ENCODE data around the gene TRIOBP.

The TRIOBP gene

DNA sequence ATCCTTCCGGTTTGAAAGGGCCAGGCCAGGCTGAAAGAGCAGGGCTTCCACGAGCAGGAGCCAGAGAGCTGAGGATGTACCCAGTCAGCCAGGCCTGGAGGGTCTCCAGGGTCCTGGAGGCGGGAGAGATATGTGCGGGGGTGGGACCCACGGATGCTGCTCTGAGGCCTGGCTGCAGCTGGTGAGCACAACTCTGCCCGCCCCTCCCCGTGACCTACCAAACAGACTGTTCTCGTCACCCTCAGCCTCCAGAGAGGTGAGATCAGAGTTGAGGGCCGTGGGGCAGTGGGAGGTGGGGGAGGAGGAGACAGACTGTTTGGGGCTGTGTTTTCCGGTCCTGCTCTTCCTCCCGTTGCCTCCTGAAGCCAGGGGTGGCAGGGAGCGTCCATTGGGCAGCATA is 42.2 kb downstream of the TRIOBP start:
- Histone ChIP-seq H4K20me1 (ENCODE audit: insufficient read depth, low read length) (no peaks in the 10 kb centered on the region), H3K36me3 (replicated peaks; ENCODE audit: low read depth, low read length) (no peaks in the 10 kb centered on the region), H3K27ac (ENCODE audit: low read length) (no peak overlapping the region), H3K9me3 (ENCODE audit: insufficient read depth, low read length) (no peaks in the 10 kb centered on the region), H3K4me1 (ENCODE audit: low read length) (no peaks in the 10 kb centered on the region), H3K9ac (ENCODE audit: low read length) (no peak overlapping the region), H3K79me2 (ENCODE audit: low read length) (no peaks in the 10 kb centered on the region), H3K27me3 (ENCODE audit: low read depth, low read length) (no peaks in the 10 kb centered on the region), H3K4me3 (ENCODE audit: low read length) (no peak overlapping the region), H3K4me2 (ENCODE audit: low read length) (no peak overlapping the region), H2AFZ (ENCODE audit: low read depth, low read length) (no peak overlapping the region)
- TF ChIP-seq, protein P1, sequence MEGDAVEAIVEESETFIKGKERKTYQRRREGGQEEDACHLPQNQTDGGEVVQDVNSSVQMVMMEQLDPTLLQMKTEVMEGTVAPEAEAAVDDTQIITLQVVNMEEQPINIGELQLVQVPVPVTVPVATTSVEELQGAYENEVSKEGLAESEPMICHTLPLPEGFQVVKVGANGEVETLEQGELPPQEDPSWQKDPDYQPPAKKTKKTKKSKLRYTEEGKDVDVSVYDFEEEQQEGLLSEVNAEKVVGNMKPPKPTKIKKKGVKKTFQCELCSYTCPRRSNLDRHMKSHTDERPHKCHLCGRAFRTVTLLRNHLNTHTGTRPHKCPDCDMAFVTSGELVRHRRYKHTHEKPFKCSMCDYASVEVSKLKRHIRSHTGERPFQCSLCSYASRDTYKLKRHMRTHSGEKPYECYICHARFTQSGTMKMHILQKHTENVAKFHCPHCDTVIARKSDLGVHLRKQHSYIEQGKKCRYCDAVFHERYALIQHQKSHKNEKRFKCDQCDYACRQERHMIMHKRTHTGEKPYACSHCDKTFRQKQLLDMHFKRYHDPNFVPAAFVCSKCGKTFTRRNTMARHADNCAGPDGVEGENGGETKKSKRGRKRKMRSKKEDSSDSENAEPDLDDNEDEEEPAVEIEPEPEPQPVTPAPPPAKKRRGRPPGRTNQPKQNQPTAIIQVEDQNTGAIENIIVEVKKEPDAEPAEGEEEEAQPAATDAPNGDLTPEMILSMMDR (IDR thresholded peaks at IDR 0.05; ENCODE audit: low read depth, low read length) = no peak
- TF ChIP-seq EZH2phosphoT487 (IDR thresholded peaks at IDR 0.05; ENCODE audit: low read depth) = no peak

DNA sequence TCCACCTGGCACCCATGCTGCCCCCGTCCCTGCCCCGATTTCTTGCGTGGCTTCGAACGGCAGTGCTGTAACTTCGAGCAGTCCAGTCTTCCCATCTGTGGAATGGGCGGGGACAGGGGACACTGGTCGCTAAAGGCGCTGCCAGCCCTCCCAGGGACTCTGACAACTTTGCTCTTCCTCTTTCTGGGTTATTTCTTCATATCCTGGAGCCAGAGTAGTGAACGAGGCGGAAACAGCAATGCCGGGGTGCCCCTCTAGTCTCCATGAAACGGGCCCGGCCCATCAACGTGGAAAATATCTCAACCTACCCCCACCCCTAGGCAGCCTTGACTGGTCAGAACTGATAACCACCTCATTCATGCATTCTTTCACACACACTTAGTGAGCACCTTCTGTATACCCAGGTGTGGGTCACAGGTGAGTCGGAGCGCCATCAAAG is 42.8 kb downstream of the TRIOBP start:
- Histone ChIP-seq H3K9ac (ENCODE audit: low read length) (no peak overlapping the region), H3K27ac (ENCODE audit: low read length) (no peak overlapping the region), H4K20me1 (ENCODE audit: insufficient read depth, low read length) (no peaks in the 10 kb centered on the region), H3K4me1 (ENCODE audit: low read length) (no peaks in the 10 kb centered on the region), H3K27me3 (ENCODE audit: low read depth, low read length) (no peaks in the 10 kb centered on the region), H3K9me3 (ENCODE audit: insufficient read depth, low read length) (no peaks in the 10 kb centered on the region), H2AFZ (ENCODE audit: low read depth, low read length) (no peak overlapping the region), H3K36me3 (replicated peaks; ENCODE audit: low read depth, low read length) (peaks cover 2% of the 10 kb centered on the region), H3K79me2 (ENCODE audit: low read length) (no peaks in the 10 kb centered on the region), H3K4me2 (ENCODE audit: low read length) (no peak overlapping the region), H3K4me3 (ENCODE audit: low read length) (no peak overlapping the region)
- TF ChIP-seq, protein P1 (IDR thresholded peaks at IDR 0.05; ENCODE audit: low read depth, low read length) = no peak
- TF ChIP-seq EZH2phosphoT487 (IDR thresholded peaks at IDR 0.05; ENCODE audit: low read depth) = no peak

DNA sequence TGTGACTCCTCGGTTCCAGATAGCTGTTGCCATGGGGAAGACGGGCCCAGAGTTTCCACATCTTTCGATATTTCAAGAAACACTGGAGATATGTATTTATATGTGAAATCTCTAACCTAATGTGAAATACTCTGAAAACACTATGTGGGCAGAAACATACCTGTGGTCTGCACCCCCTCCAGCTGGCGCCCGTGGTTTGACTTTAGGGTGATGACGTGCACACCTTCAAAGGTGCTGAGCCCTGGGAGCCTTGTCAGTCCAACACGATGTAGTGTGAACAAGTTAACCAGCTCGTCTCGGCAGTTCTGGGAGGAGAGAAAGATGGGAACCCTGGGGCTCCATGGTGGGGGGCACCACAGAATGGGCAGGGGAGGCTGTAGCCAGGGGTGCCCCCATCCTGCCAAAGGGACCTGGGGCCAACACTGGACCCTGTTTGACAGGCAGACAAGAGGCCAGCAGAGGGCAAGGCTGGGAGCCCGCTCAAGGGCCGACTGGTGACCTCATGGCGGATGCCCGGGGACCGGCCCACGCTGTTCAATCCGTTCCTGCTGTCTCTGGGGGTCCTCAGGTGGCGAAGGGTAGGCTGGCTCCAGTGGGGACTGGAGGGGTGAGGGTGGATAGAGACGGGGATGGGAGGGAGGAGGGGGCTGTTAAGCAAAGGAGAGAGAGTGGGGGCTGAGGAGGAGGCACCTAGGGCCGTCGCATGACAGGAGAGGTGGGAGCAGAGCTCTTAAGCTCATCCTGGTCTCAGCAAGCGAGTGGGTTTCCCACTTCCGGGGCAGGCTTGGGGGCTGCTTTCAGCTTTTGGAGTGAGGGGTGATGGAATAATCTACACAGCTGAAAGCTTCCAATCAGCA is 43.8 kb downstream of the TRIOBP start:
- H3K4me2 ChIP-seq (ENCODE audit: low read length) = no peak overlapping the region
- H4K20me1 ChIP-seq (ENCODE audit: insufficient read depth, low read length) = no peaks in the 10 kb centered on the region
- no peak overlapping the region for H3K27ac ChIP-seq (ENCODE audit: low read length)
- peaks cover 2% of the 10 kb centered on the region for H3K36me3 ChIP-seq (replicated peaks; ENCODE audit: low read depth, low read length)
- no peaks in the 10 kb centered on the region for H3K27me3 ChIP-seq (ENCODE audit: low read depth, low read length)
- H3K4me1 ChIP-seq (ENCODE audit: low read length) = peaks cover 4% of the 10 kb centered on the region
- H3K79me2 ChIP-seq (ENCODE audit: low read length) = no peaks in the 10 kb centered on the region
- H3K9ac ChIP-seq (ENCODE audit: low read length) = no peak overlapping the region
- no peaks in the 10 kb centered on the region for H3K9me3 ChIP-seq (ENCODE audit: insufficient read depth, low read length)
- no peak overlapping the region for H2AFZ ChIP-seq (ENCODE audit: low read depth, low read length)
- H3K4me3 ChIP-seq (ENCODE audit: low read length) = no peak overlapping the region
- no peak for TF ChIP-seq EZH2phosphoT487 (IDR thresholded peaks at IDR 0.05; ENCODE audit: low read depth)
- TF ChIP-seq, protein P1 (IDR thresholded peaks at IDR 0.05; ENCODE audit: low read depth, low read length) = no peak

DNA sequence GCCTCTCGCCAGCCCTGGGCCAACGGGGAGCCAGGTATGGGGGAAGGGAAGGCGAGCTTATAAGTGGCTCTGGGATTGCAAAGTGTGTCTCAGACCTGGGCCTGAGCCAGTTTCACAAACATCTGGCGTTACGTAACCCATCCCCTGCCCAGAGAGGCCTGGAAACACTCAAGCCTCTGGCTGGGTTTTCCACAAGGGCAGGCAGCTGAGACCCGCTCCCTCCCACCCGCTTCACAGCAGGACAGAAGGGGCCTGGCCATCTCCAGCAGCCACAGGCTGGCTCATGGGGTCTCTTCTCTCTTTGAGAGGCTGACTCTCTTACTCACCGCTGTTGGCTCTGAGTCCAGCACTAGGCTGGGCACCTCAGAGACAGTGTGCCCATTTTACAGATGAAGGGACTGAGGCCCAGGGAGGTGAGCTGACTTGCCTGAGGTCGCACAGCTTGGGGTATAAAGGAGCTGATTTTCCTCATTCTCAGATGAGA is 44.5 kb downstream of the TRIOBP start:
- no peak overlapping the region for H3K9ac ChIP-seq (ENCODE audit: low read length)
- no peak for TF ChIP-seq EZH2phosphoT487 (IDR thresholded peaks at IDR 0.05; ENCODE audit: low read depth)
- TF ChIP-seq, protein P1 (IDR thresholded peaks at IDR 0.05; ENCODE audit: low read depth, low read length) = no peak
- H3K4me1 ChIP-seq (ENCODE audit: low read length) = peaks cover 4% of the 10 kb centered on the region
- no peaks in the 10 kb centered on the region for H3K27me3 ChIP-seq (ENCODE audit: low read depth, low read length)
- H3K4me3 ChIP-seq (ENCODE audit: low read length) = no peak overlapping the region
- H4K20me1 ChIP-seq (ENCODE audit: insufficient read depth, low read length) = no peaks in the 10 kb centered on the region
- H3K36me3 ChIP-seq (replicated peaks; ENCODE audit: low read depth, low read length) = peaks cover 2% of the 10 kb centered on the region
- no peaks in the 10 kb centered on the region for H3K9me3 ChIP-seq (ENCODE audit: insufficient read depth, low read length)
- peaks cover 1% of the 10 kb centered on the region; the same call in 1 of the 2 replicates for H3K79me2 ChIP-seq (ENCODE audit: low read length)
- H3K27ac ChIP-seq (ENCODE audit: low read length) = no peak overlapping the region
- H3K4me2 ChIP-seq (ENCODE audit: low read length) = no peak overlapping the region
- no peak overlapping the region for H2AFZ ChIP-seq (ENCODE audit: low read depth, low read length)
